WTC11 (cell line): ENCODE data around the gene GAD2. TPM values are rescaled to one million over a fixed set of nuclear protein-coding genes. Genes with fewer than 3 reads are reported as not detected.

Source experiments
- ATAC-seq: fragments of 200-7000 bp; cut with Tn5 transposase; 2 replicates; pipeline ENCODE4 v1.10.0; 2021; ENCODE audit warnings: mild to moderate bottlenecking, moderate library complexity
- CTCF ChIA-PET: fragments of 300-600 bp; sonication (Branson Sonifier 250); formaldehyde crosslinking; loops from one replicate; lab custom pipeline; 2021; ENCODE audit warnings: antibody characterized with exemption; lab: Charles Lee
- POLR2A ChIA-PET: fragments of 350-600 bp; sonication (Branson Sonifier 250); formaldehyde crosslinking; loops from one replicate; lab custom pipeline; 2021; ENCODE audit warnings: antibody characterized with exemption; lab: Charles Lee
- DNase-seq: peaks from one replicate; pipeline ENCODE4 v3.0.0; 2021; ENCODE audit warnings: low spot score
- H3K27ac Mint-ChIP-seq: 2 replicates; pipeline ENCODE4 v1.8.0; 2021; ENCODE audit warnings: mixed read lengths
- H3K27me3 Mint-ChIP-seq: 2 replicates; pipeline ENCODE4 v1.8.0; 2021; ENCODE audit warnings: low read depth, mild to moderate bottlenecking, moderate library complexity, mixed read lengths
- H3K36me3 Mint-ChIP-seq: 2 replicates; pipeline ENCODE4 v1.8.0; 2021; ENCODE audit warnings: mixed read lengths
- H3K4me1 Mint-ChIP-seq: 2 replicates; pipeline ENCODE4 v1.8.0; 2022; ENCODE audit warnings: mixed read lengths
- H3K4me3 Mint-ChIP-seq: 2 replicates; pipeline ENCODE4 v1.8.0; 2021; ENCODE audit warnings: mild to moderate bottlenecking, moderate library complexity, mixed read lengths
- H3K9me3 Mint-ChIP-seq: 2 replicates; pipeline ENCODE4 v1.8.0; 2021; ENCODE audit warnings: mixed read lengths
- AFF4 ChIP-seq: sonication (generic); formaldehyde crosslinking; IDR thresholded peaks from 2 replicates; pipeline ENCODE4 v1.8.1; 2023; ENCODE audit warnings: mild to moderate bottlenecking, missing genetic modification reagents, borderline replicate concordance
- EMX1 ChIP-seq: fragments of 250-450 bp; sonication (Bioruptor Pico); IDR thresholded peaks from 2 replicates; pipeline ENCODE4 v1.8.0; 2021; ENCODE audit warnings: mild to moderate bottlenecking
- ESRRA ChIP-seq: sonication (generic); formaldehyde crosslinking; IDR thresholded peaks from 2 replicates; pipeline ENCODE4 v1.8.1; 2022; ENCODE audit warnings: mild to moderate bottlenecking, missing genetic modification reagents, borderline replicate concordance
- FOXJ3 ChIP-seq: sonication (generic); formaldehyde crosslinking; IDR thresholded peaks from 2 replicates; pipeline ENCODE4 v1.9.0; 2021; ENCODE audit warnings: missing genetic modification reagents, mild to moderate bottlenecking, borderline replicate concordance
- FOXK1 ChIP-seq: sonication (generic); formaldehyde crosslinking; IDR thresholded peaks from 2 replicates; pipeline ENCODE4 v1.8.0; 2022; ENCODE audit warnings: mild to moderate bottlenecking, moderate library complexity, missing genetic modification reagents
- KAT7 ChIP-seq: sonication (generic); formaldehyde crosslinking; IDR thresholded peaks from 2 replicates; pipeline ENCODE4 v1.8.1; 2023; ENCODE audit warnings: missing genetic modification reagents, mild to moderate bottlenecking, borderline replicate concordance
- NR3C1 ChIP-seq: sonication (generic); formaldehyde crosslinking; conservative IDR thresholded peaks from 2 replicates; pipeline ENCODE4 v1.8.1; 2023; ENCODE audit warnings: low read depth, mild to moderate bottlenecking, missing genetic modification reagents
- RELA ChIP-seq: sonication (generic); formaldehyde crosslinking; IDR thresholded peaks from 2 replicates; pipeline ENCODE4 v1.8.1; 2022; ENCODE audit warnings: missing genetic modification reagents, mild to moderate bottlenecking, borderline replicate concordance
- RORB ChIP-seq: fragments of 250-450 bp; sonication (Bioruptor Pico); IDR thresholded peaks from 2 replicates; pipeline ENCODE4 v1.9.0; 2021; ENCODE audit warnings: mild to moderate bottlenecking
- SMAD4 ChIP-seq: sonication (generic); formaldehyde crosslinking; IDR thresholded peaks from 2 replicates; pipeline ENCODE4 v1.8.0; 2022; ENCODE audit warnings: mild to moderate bottlenecking, missing genetic modification reagents
- TP53 ChIP-seq: sonication (generic); formaldehyde crosslinking; IDR thresholded peaks from 2 replicates; pipeline ENCODE4 v1.8.1; 2023; ENCODE audit warnings: mild to moderate bottlenecking, missing genetic modification reagents
- ZBTB43 ChIP-seq: sonication (generic); formaldehyde crosslinking; IDR thresholded peaks from 2 replicates; pipeline ENCODE4 v1.8.1; 2023; ENCODE audit warnings: mild to moderate bottlenecking, missing genetic modification reagents
- ZNF138 ChIP-seq: sonication (generic); formaldehyde crosslinking; conservative IDR thresholded peaks from 2 replicates; pipeline ENCODE4 v1.8.1; 2022; ENCODE audit warnings: mild to moderate bottlenecking, moderate library complexity, missing genetic modification reagents
- ZNF281 ChIP-seq: sonication (generic); formaldehyde crosslinking; IDR thresholded peaks from 2 replicates; pipeline ENCODE4 v1.8.0; 2023; ENCODE audit warnings: mild to moderate bottlenecking, missing genetic modification reagents
- ZNF317 ChIP-seq: sonication (generic); formaldehyde crosslinking; IDR thresholded peaks from 2 replicates; pipeline ENCODE4 v1.8.1; 2023; ENCODE audit warnings: low read depth, mild to moderate bottlenecking, moderate library complexity, missing genetic modification reagents, borderline replicate concordance
- ZNF396 ChIP-seq: fragments of 250-450 bp; sonication (Bioruptor Pico); IDR thresholded peaks from 2 replicates; pipeline ENCODE4 v1.8.0; 2021; ENCODE audit warnings: mild to moderate bottlenecking, moderate library complexity, borderline replicate concordance
- ZNF671 ChIP-seq: fragments of 250-450 bp; sonication (Bioruptor Pico); IDR thresholded peaks from 2 replicates; pipeline ENCODE4 v1.8.0; 2021; ENCODE audit warnings: mild to moderate bottlenecking
- total RNA-seq: library from RNA; stranded (reverse); gene quantifications from 3 replicates; pipeline ENCODE4 v1.2.3, GENCODE V29; 2021
- TF ChIP-seq, protein P1 (sequence below): sonication (generic); formaldehyde crosslinking; IDR thresholded peaks from 2 replicates; pipeline ENCODE4 v1.8.1; 2022; ENCODE audit warnings: mild to moderate bottlenecking, moderate library complexity, missing genetic modification reagents
- TF ChIP-seq, protein P2 (sequence below): sonication (generic); formaldehyde crosslinking; IDR thresholded peaks from 2 replicates; pipeline ENCODE4 v1.8.1; 2022; ENCODE audit warnings: low read depth, mild to moderate bottlenecking, moderate library complexity, missing genetic modification reagents, borderline replicate concordance
- TF ChIP-seq, protein P3 (sequence below): sonication (generic); formaldehyde crosslinking; IDR thresholded peaks from 2 replicates; pipeline ENCODE4 v1.8.0; 2022; ENCODE audit warnings: mild to moderate bottlenecking, missing genetic modification reagents
- TF ChIP-seq, protein P4 (sequence below): sonication (generic); formaldehyde crosslinking; conservative IDR thresholded peaks from 2 replicates; pipeline ENCODE4 v1.8.1; 2023; ENCODE audit warnings: mild to moderate bottlenecking, low read depth, missing genetic modification reagents, moderate library complexity

GAD2 gene
- total RNA-seq, 1 experiment from 2014 or later, result 1.7 TPM

GRCh38 chr10:26327811-26328210 is 111.2 kb downstream of the GAD2 start:
- Mint-ChIP-seq H3K4me1 (no peaks in the 10 kb centered on the region), H3K36me3 (no peaks in the 10 kb centered on the region), H3K27me3 (no peaks in the 10 kb centered on the region), H3K27ac (no peak overlapping the region)
- CTCF ChIA-PET, result no interaction called here
- POLR2A ChIA-PET, result no interaction called here
- no peak for DNase-seq
- ATAC-seq, result no peak
- TF ChIP-seq ZNF317 (CRISPR knock-in tag), result no peak
- TF ChIP-seq RELA (CRISPR knock-in tag), result no peak
- TF ChIP-seq SMAD4 (CRISPR knock-in tag), result no peak
- TF ChIP-seq ZNF138 (CRISPR knock-in tag), result no peak
- TF ChIP-seq, protein P1, sequence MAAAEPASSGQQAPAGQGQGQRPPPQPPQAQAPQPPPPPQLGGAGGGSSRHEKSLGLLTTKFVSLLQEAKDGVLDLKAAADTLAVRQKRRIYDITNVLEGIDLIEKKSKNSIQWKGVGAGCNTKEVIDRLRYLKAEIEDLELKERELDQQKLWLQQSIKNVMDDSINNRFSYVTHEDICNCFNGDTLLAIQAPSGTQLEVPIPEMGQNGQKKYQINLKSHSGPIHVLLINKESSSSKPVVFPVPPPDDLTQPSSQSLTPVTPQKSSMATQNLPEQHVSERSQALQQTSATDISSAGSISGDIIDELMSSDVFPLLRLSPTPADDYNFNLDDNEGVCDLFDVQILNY, result no peak
- no peak for TF ChIP-seq ZNF396 (CRISPR knock-in tag)
- TF ChIP-seq, protein P2, sequence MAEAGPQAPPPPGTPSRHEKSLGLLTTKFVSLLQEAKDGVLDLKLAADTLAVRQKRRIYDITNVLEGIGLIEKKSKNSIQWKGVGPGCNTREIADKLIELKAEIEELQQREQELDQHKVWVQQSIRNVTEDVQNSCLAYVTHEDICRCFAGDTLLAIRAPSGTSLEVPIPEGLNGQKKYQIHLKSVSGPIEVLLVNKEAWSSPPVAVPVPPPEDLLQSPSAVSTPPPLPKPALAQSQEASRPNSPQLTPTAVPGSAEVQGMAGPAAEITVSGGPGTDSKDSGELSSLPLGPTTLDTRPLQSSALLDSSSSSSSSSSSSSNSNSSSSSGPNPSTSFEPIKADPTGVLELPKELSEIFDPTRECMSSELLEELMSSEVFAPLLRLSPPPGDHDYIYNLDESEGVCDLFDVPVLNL (CRISPR knock-in tag), result no peak
- no peak for TF ChIP-seq ZNF671
- no peak for TF ChIP-seq FOXJ3 (CRISPR knock-in tag)
- TF ChIP-seq RORB (CRISPR knock-in tag), result no peak
- no peak for TF ChIP-seq NR3C1
- TF ChIP-seq KAT7 (CRISPR knock-in tag), result no peak
- TF ChIP-seq, protein P3, sequence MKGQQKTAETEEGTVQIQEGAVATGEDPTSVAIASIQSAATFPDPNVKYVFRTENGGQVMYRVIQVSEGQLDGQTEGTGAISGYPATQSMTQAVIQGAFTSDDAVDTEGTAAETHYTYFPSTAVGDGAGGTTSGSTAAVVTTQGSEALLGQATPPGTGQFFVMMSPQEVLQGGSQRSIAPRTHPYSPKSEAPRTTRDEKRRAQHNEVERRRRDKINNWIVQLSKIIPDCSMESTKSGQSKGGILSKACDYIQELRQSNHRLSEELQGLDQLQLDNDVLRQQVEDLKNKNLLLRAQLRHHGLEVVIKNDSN (CRISPR knock-in tag), result no peak
- TF ChIP-seq ZBTB43 (CRISPR knock-in tag), result no peak
- no peak for TF ChIP-seq EMX1 (CRISPR knock-in tag)
- TF ChIP-seq ZNF281 (CRISPR knock-in tag), result no peak
- TF ChIP-seq TP53, result no peak
- no peak for TF ChIP-seq ESRRA (CRISPR knock-in tag)
- no peak for TF ChIP-seq FOXK1 (CRISPR knock-in tag)
- TF ChIP-seq, all 79 proteins: peak for 0
- no peak overlapping the region for H3K4me3 Mint-ChIP-seq
- H3K9me3 Mint-ChIP-seq, result peaks cover 3% of the 10 kb centered on the region; the same call in 1 of the 2 replicates

- Mint-ChIP-seq H3K4me1 (peaks cover 5% of the 10 kb centered on the region), H3K4me3 (no peak overlapping the region), H3K27ac (no peak overlapping the region), H3K9me3 (no peaks in the 10 kb centered on the region), H3K36me3 (no peaks in the 10 kb centered on the region), H3K27me3 (no peaks in the 10 kb centered on the region)
- ChIA-PET CTCF (interaction anchor here (0.6 to 1.4 kb wide), 3 partner anchors 20 to 551 kb away, joined by 3 read pairs; no protein-coding TSS in a partner anchor), POLR2A (no interaction called here)
- DNase-seq (no peak), ATAC-seq (no peak)
- TF ChIP-seq, protein P4, sequence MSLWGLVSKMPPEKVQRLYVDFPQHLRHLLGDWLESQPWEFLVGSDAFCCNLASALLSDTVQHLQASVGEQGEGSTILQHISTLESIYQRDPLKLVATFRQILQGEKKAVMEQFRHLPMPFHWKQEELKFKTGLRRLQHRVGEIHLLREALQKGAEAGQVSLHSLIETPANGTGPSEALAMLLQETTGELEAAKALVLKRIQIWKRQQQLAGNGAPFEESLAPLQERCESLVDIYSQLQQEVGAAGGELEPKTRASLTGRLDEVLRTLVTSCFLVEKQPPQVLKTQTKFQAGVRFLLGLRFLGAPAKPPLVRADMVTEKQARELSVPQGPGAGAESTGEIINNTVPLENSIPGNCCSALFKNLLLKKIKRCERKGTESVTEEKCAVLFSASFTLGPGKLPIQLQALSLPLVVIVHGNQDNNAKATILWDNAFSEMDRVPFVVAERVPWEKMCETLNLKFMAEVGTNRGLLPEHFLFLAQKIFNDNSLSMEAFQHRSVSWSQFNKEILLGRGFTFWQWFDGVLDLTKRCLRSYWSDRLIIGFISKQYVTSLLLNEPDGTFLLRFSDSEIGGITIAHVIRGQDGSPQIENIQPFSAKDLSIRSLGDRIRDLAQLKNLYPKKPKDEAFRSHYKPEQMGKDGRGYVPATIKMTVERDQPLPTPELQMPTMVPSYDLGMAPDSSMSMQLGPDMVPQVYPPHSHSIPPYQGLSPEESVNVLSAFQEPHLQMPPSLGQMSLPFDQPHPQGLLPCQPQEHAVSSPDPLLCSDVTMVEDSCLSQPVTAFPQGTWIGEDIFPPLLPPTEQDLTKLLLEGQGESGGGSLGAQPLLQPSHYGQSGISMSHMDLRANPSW (CRISPR knock-in tag), result no peak
- no peak for TF ChIP-seq AFF4 (CRISPR knock-in tag)
Observed at GRCh38 chr10:26331371-26331770, 114.8 kb downstream of the GAD2 start.
